Suprapubic skin (tissue), 4 donors: ENCODE data around the gene NPIPB6. TPM values are rescaled to one million over a fixed set of nuclear protein-coding genes. Genes with fewer than 3 reads are reported as not detected.
A peak's percentile ranks its signal among the peaks of the same experiment; 100 is the strongest.

Source experiments
- DNase-seq, 2 donors: peaks; one replicate each; pipeline ENCODE4 v3.0.0-alpha.2; 2019; ENCODE audit warnings: low spot score in 2 of 2
- H3K27ac ChIP-seq: fragments of 200-600 bp; sonication (generic); one replicate; pipeline ENCODE4 v1.5.1; 2019
- H3K27me3 ChIP-seq: fragments of 200-600 bp; sonication (generic); one replicate; pipeline ENCODE4 v1.5.1; 2019
- H3K36me3 ChIP-seq: fragments of 200-600 bp; sonication (generic); one replicate; pipeline ENCODE4 v1.5.1; 2019
- H3K4me1 ChIP-seq: fragments of 200-600 bp; sonication (generic); one replicate; pipeline ENCODE4 v1.5.1; 2019
- H3K4me3 ChIP-seq: fragments of 200-600 bp; sonication (generic); one replicate; pipeline ENCODE4 v1.5.1; 2019; ENCODE audit warnings: mild to moderate bottlenecking
- H3K9me3 ChIP-seq: fragments of 200-600 bp; sonication (generic); one replicate; pipeline ENCODE4 v1.5.1; 2019
- EP300 ChIP-seq: sonication (generic); formaldehyde crosslinking; IDR thresholded peaks from one replicate; pipeline ENCODE4 v1.6.1; 2017; ENCODE audit warnings: antibody characterized with exemption
- POLR2A ChIP-seq, 2 donors: fragments of 450-650 bp; IDR thresholded peaks; one replicate each; pipeline ENCODE4 v1.6.1; 2017; ENCODE audit warnings: antibody characterized with exemption in 2 of 2, mild to moderate bottlenecking in 2 of 2, moderate library complexity in 2 of 2
- POLR2AphosphoS5 ChIP-seq, 3 donors: sonication (generic); formaldehyde crosslinking; IDR thresholded peaks; one replicate each; pipeline ENCODE4 v1.6.1; 2017; ENCODE audit warnings: antibody characterized with exemption in 3 of 3
- WGBS: methylation state at CpG from one replicate; pipeline ENCODE4 v1.1.5; 2018; 5-methylcytosine and 5-hydroxymethylcytosine counted together
- total RNA-seq, 4 donors: library from RNA; depleted of rRNA; stranded (reverse); fragments of >200 nt; gene quantifications; one replicate each; pipeline ENCODE4 v1.1.0, GENCODE V29; 2016
- TF ChIP-seq, protein P1 (sequence below), 2 donors: fragments of 200-600 bp in 1 of 2; fragments of 450-650 bp in 1 of 2; sonication (generic) in 1 of 2; IDR thresholded peaks; one replicate each; pipeline ENCODE4 v1.5.1; 2016 to 2019; ENCODE audit warnings: antibody characterized with exemption in 2 of 2, mild to moderate bottlenecking in 1 of 2, moderate library complexity in 1 of 2

Gene NPIPB6
- total RNA-seq, 4 donors from 2014 or later = 0.45 to 30.7 (median 1.5) TPM

DNA sequence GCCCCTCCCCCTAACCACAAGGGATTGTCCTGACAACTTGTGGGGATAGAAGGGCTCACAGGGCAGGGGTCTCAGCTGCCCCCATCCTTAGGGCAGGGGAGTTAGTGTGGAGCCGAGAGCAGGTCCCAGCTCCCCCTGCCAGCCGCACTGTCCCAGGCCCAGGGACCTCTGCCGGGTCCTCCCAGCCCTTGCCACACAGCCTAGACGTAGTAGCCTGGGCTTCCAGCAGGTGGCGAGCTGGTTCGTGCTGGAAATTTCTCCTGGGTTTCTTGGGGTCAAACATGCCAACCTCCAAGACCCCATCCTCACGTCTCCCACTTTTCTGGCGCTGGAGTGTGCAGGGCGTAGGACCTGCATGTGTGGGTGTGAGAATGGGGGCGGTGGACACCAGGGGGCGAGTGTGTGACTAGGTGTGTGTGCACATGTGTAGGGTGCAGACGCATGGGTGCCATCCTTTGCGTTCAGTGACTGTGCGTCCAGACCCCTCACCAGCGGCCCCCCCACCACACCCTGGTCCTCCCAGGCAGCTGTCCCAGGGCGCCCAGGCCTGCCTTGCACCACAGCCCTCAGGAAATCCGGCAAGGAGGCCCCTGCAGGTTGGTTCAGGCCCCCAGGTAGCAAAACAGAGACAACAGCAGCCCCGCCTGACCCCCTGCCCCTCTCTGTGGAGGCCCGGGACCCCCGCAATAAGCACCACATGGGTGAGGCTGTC, 41.5 kb downstream of the NPIPB6 start:
- TF ChIP-seq POLR2A (IDR thresholded peaks at IDR 0.05) (no peak), EP300 (no peak), POLR2AphosphoS5 (IDR thresholded peaks at IDR 0.05) (no peak)
- TF ChIP-seq, protein P1, sequence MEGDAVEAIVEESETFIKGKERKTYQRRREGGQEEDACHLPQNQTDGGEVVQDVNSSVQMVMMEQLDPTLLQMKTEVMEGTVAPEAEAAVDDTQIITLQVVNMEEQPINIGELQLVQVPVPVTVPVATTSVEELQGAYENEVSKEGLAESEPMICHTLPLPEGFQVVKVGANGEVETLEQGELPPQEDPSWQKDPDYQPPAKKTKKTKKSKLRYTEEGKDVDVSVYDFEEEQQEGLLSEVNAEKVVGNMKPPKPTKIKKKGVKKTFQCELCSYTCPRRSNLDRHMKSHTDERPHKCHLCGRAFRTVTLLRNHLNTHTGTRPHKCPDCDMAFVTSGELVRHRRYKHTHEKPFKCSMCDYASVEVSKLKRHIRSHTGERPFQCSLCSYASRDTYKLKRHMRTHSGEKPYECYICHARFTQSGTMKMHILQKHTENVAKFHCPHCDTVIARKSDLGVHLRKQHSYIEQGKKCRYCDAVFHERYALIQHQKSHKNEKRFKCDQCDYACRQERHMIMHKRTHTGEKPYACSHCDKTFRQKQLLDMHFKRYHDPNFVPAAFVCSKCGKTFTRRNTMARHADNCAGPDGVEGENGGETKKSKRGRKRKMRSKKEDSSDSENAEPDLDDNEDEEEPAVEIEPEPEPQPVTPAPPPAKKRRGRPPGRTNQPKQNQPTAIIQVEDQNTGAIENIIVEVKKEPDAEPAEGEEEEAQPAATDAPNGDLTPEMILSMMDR (IDR thresholded peaks at IDR 0.05) = peak in 1 of 2 donors; percentile 73
- DNase-seq = no peak
- Histone ChIP-seq H3K27me3 (no peaks in the 10 kb centered on the region), H3K9me3 (no peaks in the 10 kb centered on the region), H3K36me3 (no peaks in the 10 kb centered on the region), H3K4me1 (no peaks in the 10 kb centered on the region), H3K27ac (no peak overlapping the region), H3K4me3 (no peak overlapping the region)
- WGBS = 42% methylated on average over 13 of the region's 20 CpGs

DNA sequence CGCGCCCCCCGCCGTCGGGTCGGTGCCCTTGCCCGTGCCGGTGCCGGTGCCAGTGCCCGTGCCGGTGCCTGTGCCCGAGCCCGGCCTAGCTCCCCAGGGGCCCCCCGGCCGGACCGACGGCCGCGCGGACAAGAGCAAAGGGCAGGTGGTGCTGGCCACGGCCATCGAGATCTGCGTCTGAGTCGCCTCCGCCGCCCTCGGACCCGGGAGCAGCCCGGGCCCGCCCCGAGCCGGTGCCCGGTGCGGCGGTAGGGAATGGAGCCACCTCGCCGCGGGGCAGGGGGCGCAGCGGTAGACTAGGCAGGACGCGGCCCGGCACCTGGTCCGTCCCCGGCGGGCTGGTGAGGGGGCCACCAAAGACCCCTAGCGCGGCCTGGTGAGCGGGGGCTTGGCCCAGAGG, 42.6 kb downstream of the NPIPB6 start:
- H3K9me3 ChIP-seq = no peaks in the 10 kb centered on the region
- no peaks in the 10 kb centered on the region for H3K4me1 ChIP-seq
- H3K36me3 ChIP-seq = no peaks in the 10 kb centered on the region
- TF ChIP-seq, protein P1 (IDR thresholded peaks at IDR 0.05) = no peak
- TF ChIP-seq POLR2AphosphoS5 (IDR thresholded peaks at IDR 0.05) = no peak
- TF ChIP-seq EP300 = no peak
- TF ChIP-seq POLR2A (IDR thresholded peaks at IDR 0.05) = no peak
- H3K27me3 ChIP-seq = no peaks in the 10 kb centered on the region
- WGBS = 100% methylated on average over 11 of the region's 49 CpGs
- H3K27ac ChIP-seq = no peak overlapping the region
- H3K4me3 ChIP-seq = no peak overlapping the region
- DNase-seq = no peak

DNA sequence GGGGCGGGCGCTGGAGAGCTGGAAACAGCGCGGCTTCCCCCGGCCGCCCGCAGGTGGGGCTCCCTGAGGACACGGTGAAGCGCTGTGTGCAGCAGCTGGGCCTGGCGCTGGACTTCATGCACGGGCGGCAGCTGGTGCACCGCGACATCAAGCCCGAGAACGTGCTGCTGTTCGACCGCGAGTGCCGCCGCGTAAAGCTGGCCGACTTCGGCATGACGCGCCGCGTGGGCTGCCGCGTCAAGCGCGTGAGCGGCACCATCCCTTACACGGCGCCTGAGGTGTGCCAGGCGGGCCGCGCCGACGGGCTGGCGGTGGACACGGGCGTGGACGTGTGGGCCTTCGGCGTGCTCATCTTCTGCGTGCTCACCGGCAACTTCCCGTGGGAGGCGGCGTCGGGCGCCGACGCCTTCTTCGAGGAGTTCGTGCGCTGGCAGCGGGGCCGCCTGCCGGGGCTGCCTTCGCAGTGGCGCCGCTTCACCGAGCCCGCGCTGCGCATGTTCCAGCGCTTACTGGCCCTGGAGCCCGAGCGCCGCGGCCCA, 43.2 kb downstream of the NPIPB6 start:
- Histone ChIP-seq H3K27ac (no peak overlapping the region), H3K4me1 (no peaks in the 10 kb centered on the region), H3K4me3 (no peak overlapping the region), H3K27me3 (no peaks in the 10 kb centered on the region), H3K36me3 (no peaks in the 10 kb centered on the region), H3K9me3 (no peaks in the 10 kb centered on the region)
- DNase-seq = no peak
- WGBS = 96% methylated on average over 50 of the region's 73 CpGs
- TF ChIP-seq, protein P1 (IDR thresholded peaks at IDR 0.05) = no peak
- TF ChIP-seq POLR2A (IDR thresholded peaks at IDR 0.05) (no peak), POLR2AphosphoS5 (IDR thresholded peaks at IDR 0.05) (no peak), EP300 (no peak)

DNA sequence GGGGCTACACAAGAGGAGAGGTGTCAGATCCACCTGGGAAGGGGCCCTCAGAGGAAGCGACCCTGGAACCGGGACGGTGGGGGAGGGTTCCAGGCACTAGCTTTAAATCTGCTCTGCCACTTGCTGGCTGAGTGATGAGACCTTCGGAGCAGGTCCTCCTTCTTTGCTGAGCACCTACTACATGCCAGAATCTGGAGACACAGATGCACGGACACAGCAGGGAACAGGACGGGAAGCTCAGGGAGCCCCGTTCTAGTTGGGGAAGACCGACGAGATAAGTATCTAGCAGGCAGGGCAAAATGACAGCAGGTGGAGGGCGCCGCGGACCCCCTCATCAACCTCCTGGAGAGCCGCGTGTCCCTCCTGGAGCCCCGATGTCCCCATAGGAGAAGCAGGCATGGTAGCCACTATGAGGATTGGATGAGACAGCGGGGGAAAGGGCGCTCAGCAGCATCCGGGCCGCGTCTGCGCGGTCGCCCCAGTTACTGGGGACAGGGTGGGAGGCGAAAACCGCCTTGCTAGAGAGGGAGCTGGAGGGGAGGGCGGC, 43.8 kb downstream of the NPIPB6 start:
- no peaks in the 10 kb centered on the region for H3K4me1 ChIP-seq
- 94% methylated on average over 18 of the region's 26 CpGs for WGBS
- no peaks in the 10 kb centered on the region for H3K36me3 ChIP-seq
- TF ChIP-seq EP300 = no peak
- TF ChIP-seq POLR2AphosphoS5 (IDR thresholded peaks at IDR 0.05) = no peak
- no peak for TF ChIP-seq POLR2A (IDR thresholded peaks at IDR 0.05)
- TF ChIP-seq, protein P1 (IDR thresholded peaks at IDR 0.05) = no peak
- no peak overlapping the region for H3K27ac ChIP-seq
- no peak overlapping the region for H3K4me3 ChIP-seq
- H3K27me3 ChIP-seq = no peaks in the 10 kb centered on the region
- DNase-seq = no peak
- H3K9me3 ChIP-seq = no peaks in the 10 kb centered on the region

DNA sequence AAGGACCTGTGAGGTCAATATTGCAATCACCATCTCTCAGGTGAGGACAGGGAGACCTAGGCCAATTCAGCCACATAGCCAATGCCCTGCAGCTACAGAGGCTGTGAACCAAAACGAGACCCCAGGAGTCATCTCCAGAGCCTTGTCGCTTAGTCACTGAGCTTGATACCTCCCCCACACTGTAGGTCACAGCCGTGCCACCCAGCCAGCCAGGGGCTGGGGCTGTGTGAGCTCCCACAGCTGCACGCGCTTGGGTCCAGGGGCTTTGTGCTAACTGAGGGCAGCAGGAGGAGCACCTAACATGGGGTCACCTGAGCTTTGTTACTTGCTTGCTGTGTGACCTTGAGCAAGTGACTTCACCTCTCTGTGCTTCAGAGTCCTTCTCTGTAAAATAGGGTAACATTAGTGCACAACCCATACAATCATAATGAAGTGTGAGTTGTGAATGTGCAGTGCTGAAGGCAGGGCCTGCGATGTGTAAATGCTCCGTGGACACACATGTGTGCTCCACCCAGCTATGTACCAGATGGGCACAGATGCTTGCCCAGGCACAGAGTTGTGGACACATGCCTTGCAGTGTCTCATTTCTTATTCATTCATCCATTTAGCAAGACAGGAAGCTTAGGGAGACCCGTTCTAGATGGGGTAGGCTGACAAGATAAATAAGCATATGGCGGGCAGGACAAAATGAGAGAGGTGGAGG, 45.1 kb downstream of the NPIPB6 start:
- H3K9me3 ChIP-seq = no peaks in the 10 kb centered on the region
- peaks cover 3% of the 10 kb centered on the region for H3K27me3 ChIP-seq
- no peaks in the 10 kb centered on the region for H3K36me3 ChIP-seq
- H3K27ac ChIP-seq = no peak overlapping the region
- H3K4me1 ChIP-seq = no peaks in the 10 kb centered on the region
- 83% methylated on average over 9 of the region's 9 CpGs for WGBS
- no peak overlapping the region for H3K4me3 ChIP-seq
- TF ChIP-seq, protein P1 (IDR thresholded peaks at IDR 0.05) = no peak
- no peak for TF ChIP-seq POLR2A (IDR thresholded peaks at IDR 0.05)
- DNase-seq = no peak
